HepG2 (cell line): ENCODE results near the gene PDHX.

Experiments
- MAX ChIP-seq: IDR thresholded peaks from 2 replicates; pipeline ENCODE4 v1.6.1; 2012; ENCODE audit warnings: inconsistent platforms
- ZFP1 ChIP-seq: IDR thresholded peaks from 2 replicates; pipeline ENCODE4 v1.6.1; 2016

- TF ChIP-seq MAX (no peak), ZFP1 (CRISPR knock-in tag) (no peak)
These were observed 29.8 kb upstream of the PDHX start for GRCh38 chr11:34886609-34887008.
